SIG-M5 treated with dmso at 0.1 percent for 504 hours (cell line): ENCODE data around the gene SCLT1.
A peak's percentile ranks its signal among the peaks of the same experiment; 100 is the strongest.

Source experiments
- DNase-seq: peaks from one replicate; lab custom pipeline; 2025; ENCODE audit not compliant: unreplicated experiment; lab: John Stamatoyannopoulos, UW

The SCLT1 gene

DNA sequence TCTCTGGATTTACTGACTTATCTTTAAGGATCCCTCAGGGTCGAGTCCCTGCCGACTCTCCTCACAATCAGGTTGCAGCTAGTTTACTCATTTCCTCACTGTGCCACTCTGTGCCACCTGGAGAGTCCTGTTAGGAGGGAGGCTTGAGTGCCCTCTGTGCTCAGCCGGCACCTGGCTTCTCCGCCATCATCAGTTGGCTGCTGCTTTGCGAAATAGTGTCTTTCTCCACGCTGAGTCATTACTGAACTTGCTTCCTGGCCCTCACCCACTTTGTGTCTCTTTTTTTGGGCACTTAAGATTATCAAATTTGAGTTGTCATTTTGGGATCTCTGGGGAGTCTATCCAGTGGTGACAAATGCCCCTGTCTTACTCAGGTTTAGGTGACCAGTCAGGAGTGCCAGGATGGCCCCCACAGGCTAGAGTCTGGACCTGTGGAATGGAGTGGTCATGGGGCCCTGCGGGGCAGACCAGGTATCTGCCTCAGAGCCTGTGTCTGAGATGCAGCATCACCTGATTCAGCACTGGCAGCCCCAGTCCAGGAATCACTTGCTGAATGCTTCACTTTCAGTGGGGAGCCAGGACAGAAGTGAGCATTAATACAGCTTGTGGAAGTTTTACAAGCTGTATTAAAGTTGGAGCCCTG is 246.1 kb downstream of the SCLT1 start:
- DNase-seq = peak; percentile 69

DNA sequence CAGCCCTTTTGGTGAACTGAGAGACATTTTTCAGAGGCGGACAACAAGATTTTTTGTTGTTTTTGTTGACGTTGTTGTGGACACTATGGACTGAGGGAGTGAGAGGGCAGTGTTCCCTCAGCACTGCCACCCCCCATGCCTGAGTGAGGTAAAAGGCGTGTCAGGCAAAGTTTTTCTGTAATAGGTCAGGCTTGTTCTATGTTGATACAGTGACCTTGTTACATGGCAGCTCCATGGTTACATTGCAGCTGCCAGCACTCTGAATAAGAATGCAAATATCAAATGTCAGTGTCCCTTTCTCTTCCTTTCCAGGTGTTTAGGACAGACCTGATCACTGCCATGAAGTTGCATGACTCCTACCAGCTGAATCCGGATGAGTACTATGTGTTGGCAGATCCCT is 247.3 kb downstream of the SCLT1 start:
- no peak for DNase-seq

DNA sequence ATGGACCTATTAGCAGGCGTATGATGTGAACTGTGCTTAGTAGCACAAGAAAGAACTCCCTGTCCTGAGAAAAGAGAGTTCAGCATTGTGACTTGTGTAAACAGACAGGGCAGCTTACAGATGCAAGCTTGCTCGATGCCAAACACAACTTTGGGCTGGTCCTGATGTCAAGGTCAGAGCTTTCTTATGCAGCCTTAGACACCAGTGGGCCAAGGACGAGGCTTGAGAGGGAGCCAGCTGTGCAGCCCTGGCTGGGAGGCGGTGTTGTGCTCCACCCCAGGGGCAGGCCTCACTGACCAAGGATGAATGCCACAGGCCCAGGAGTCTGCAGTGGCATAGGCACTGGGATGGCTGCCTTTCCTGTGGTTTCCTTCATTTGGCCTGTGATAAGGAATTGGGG is 248.4 kb downstream of the SCLT1 start:
- DNase-seq = no peak

DNA sequence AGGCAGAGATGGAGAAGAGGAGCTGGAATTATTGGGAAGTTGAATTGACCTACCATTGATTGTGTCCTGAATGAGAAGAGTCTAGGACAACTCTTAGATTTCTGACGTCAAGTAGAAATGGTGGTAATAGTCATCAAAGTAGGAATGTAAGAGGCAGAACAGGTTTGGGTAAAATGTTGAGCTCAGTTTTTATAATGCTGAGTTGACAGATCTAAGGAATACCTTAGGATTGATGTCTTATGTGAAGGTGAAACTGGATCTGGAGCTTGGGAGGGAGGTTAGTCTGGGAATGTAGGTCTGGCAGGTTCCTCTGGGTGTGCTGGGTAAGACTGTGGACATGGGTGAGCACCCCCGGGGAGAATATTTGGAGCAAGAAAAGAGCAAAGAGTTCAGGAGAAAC is 251.9 kb downstream of the SCLT1 start:
- DNase-seq = peak; percentile 19

DNA sequence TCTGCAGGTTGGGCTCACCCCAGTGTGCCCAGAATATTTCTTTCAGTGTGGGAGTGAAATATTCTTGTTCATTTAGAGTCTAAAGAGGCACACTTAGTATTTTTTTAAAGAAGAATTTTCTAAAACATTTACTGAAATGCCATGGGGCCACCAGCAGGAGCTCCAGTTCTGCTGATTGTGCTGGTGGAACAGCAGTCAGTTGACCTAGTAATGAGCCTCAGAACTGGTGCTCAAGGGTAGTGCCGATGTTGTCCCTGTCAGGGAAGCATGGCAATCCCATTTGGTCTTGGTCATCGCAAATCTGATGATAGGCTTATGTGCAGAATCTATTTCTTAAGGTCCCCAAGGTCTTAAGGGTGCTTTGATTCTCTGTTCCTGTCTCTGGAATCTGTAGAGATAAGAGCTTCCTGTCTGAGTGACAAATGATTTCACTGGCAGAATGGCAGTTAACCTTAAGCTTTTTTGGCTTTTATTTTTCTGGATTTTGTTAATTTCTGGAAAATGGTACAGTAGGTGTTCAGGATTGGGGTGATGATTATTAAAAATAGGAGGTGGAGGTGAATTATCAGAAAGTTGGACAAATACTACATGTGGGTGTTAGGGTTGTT is 252.5 kb downstream of the SCLT1 start:
- DNase-seq = no peak

DNA sequence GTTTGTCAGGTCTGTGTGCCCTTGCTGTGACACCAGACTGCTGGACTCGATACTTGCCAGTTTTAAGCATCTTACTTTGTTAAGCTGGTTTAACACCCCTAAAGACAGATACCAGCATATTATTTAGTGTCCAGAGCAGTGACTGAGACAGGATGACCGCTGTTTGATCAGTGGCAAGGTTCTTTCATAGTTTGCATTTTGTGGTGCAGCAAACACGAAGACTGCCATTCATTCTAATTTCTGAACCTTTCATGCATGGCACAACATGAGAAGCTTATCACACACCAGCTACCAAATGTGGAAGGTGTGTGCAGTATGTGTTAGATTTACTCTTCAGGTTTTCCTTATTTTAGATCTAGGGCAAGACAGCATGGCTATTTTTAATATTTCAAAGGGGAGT is 255.7 kb downstream of the SCLT1 start:
- DNase-seq = no peak

DNA sequence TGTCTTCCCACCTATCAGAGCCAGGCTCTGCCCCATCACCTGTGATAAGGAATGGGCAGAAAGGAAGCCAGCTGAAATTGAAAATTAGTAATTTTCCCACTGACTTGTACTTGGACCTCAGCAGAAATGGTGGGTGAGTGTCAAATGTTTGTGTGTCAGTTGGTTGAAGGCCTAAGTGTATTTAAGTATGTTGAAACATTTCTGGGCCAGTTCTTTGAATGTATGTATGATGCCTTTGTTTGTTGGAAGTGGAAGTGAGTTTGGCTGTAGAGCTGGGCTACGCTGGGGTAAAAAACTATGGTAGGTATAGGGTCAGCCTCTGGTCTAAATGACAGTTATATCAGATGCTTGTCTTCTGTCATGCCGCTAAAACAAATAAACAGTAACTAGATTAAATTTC is 256.1 kb downstream of the SCLT1 start:
- DNase-seq = no peak

DNA sequence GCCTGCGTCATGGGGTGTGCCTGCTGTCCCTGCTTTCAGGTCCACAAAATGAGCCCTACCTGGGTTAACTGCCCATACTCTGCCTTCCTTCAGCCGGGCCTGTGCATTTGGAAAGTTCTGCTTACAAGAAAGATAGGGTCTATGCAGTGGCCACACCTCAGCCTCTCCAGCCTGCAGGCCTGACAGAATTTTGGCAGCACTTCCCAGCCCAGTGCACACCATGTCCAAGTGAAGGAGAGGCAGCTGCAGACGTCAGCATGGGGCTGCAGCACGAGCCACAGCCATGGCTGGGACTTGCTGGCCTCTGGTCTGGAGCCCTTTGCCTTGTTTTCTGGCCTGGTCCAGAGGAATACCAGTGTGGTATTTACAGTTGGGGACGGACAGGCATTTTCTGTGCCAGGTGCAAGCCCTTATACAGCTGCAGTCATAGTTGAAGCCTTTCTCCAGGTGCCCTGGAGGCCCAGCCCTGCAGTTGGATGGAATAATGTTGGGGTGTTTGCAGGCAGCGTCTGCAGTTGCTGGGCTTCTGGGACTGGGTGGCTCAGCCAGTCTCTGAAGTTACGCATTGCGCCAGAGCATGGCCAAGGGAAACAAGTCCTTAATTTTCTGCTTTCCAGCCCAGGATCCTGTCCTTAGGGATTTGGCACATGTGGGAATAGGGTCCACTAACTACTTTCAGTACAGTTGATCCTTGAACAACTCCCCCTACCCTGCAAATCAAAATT is 257.7 kb downstream of the SCLT1 start:
- DNase-seq = no peak
